ENCODE measurements around the gene TMEM154. TPM values are rescaled to one million over a fixed set of nuclear protein-coding genes. Genes with fewer than 3 reads are reported as not detected.

The TMEM154 gene
- total RNA-seq, 4 donors from 2014 or later = 41.2 to 83.1 (median 60.5) TPM

GRCh38 chr4:152689615-152690501 is 10.1 kb upstream of the TMEM154 start:
- H3K36me3 ChIP-seq = no peaks in the 10 kb centered on the region
- H3K9me3 ChIP-seq = no peaks in the 10 kb centered on the region
- no peak overlapping the region for H3K27ac ChIP-seq
- peaks cover 0 to 34% (median 0%) of the 10 kb centered on the region in 3 donors for H3K4me1 ChIP-seq
- TF ChIP-seq POLR2A (IDR thresholded peaks at IDR 0.05) (no peak), CTCF (IDR thresholded peaks at IDR 0.05) (no peak)
- no peaks in the 10 kb centered on the region for H3K27me3 ChIP-seq
- WGBS, 2 donors = 76 to 90% methylated on average over 6 of the region's 7 CpGs
- DNase-seq = no peak
- intact Hi-C loops (cut with DNase I) = no loop called here
- H3K4me3 ChIP-seq = no peak overlapping the region

- no peaks in the 10 kb centered on the region for H3K9me3 ChIP-seq
- no peak overlapping the region for H3K4me3 ChIP-seq
- DNase-seq = no peak
- H3K27ac ChIP-seq = no peak overlapping the region
- 41 to 62% methylated on average over 2 of the region's 2 CpGs for WGBS, 2 donors
- H3K4me1 ChIP-seq = peaks cover 0 to 23% (median 0%) of the 10 kb centered on the region in 3 donors
- intact Hi-C loops (cut with DNase I) = no loop called here
- TF ChIP-seq CTCF (IDR thresholded peaks at IDR 0.05) (no peak), POLR2A (IDR thresholded peaks at IDR 0.05) (no peak)
- H3K27me3 ChIP-seq = no peaks in the 10 kb centered on the region
- H3K36me3 ChIP-seq = no peaks in the 10 kb centered on the region
Measured at GRCh38 chr4:152687974-152688599, 8.3 kb upstream of the TMEM154 start.

GRCh38 chr4:152686452-152687013 is 6.7 kb upstream of the TMEM154 start:
- no peaks in the 10 kb centered on the region for H3K36me3 ChIP-seq
- no peak overlapping the region for H3K4me3 ChIP-seq
- intact Hi-C loops (cut with DNase I) = no loop called here
- H3K27me3 ChIP-seq = no peaks in the 10 kb centered on the region
- no peak for TF ChIP-seq CTCF (IDR thresholded peaks at IDR 0.05)
- no peak for TF ChIP-seq POLR2A (IDR thresholded peaks at IDR 0.05)
- no peak overlapping the region for H3K27ac ChIP-seq
- H3K9me3 ChIP-seq = no peaks in the 10 kb centered on the region
- H3K4me1 ChIP-seq = peaks cover 3 to 34% (median 4%) of the 10 kb centered on the region in 3 donors
- no peak for DNase-seq
- 75 to 76% methylated on average over 7 to 8 of the region's 8 CpGs for WGBS, 2 donors

- no peak for TF ChIP-seq CTCF (IDR thresholded peaks at IDR 0.05)
- no peak for TF ChIP-seq POLR2A (IDR thresholded peaks at IDR 0.05)
- DNase-seq = no peak
- Histone ChIP-seq H3K4me1 (peaks cover 11 to 53% (median 11%) of the 10 kb centered on the region in 3 donors), H3K9me3 (no peaks in the 10 kb centered on the region), H3K36me3 (no peaks in the 10 kb centered on the region), H3K4me3 (no peak overlapping the region), H3K27ac (no peak overlapping the region), H3K27me3 (no peaks in the 10 kb centered on the region)
- intact Hi-C loops (cut with DNase I) = no loop called here
- 65 to 95% methylated on average over 2 of the region's 2 CpGs for WGBS, 2 donors
Measured at GRCh38 chr4:152684587-152684986, 4.8 kb upstream of the TMEM154 start.

- H3K4me1 ChIP-seq = peaks cover 11 to 59% (median 12%) of the 10 kb centered on the region in 3 donors
- TF ChIP-seq POLR2A (IDR thresholded peaks at IDR 0.05) (no peak), CTCF (IDR thresholded peaks at IDR 0.05) (no peak)
- no peak for DNase-seq
- H3K36me3 ChIP-seq = no peaks in the 10 kb centered on the region
- WGBS, 2 donors = 82 to 88% methylated on average over 3 of the region's 3 CpGs
- no peaks in the 10 kb centered on the region for H3K27me3 ChIP-seq
- H3K27ac ChIP-seq = no peak overlapping the region
- no peaks in the 10 kb centered on the region for H3K9me3 ChIP-seq
- intact Hi-C loops (cut with DNase I) = no loop called here
- no peak overlapping the region for H3K4me3 ChIP-seq
Measured at GRCh38 chr4:152684007-152684406, 4.2 kb upstream of the TMEM154 start.

Data from esophagus squamous epithelium (tissue), 5 donors.